GM12891 (cell line): Measurements from ENCODE around the gene TPGS1.

ENCODE experiments used
- POLR2A ChIP-seq: IDR thresholded peaks from 2 replicates; pipeline ENCODE4 v1.6.1; 2011; ENCODE audit warnings: low read depth, low read length, control low read depth
- POLR2AphosphoS5 ChIP-seq: IDR thresholded peaks from 2 replicates; pipeline ENCODE4 v1.6.1; 2011; ENCODE audit warnings: low read depth, low read length, control low read depth
- POU2F2 ChIP-seq: IDR thresholded peaks from 2 replicates; pipeline ENCODE4 v1.6.1; 2011; ENCODE audit warnings: low read depth, mild to moderate bottlenecking, control low read depth, low read length, moderate library complexity

DNA sequence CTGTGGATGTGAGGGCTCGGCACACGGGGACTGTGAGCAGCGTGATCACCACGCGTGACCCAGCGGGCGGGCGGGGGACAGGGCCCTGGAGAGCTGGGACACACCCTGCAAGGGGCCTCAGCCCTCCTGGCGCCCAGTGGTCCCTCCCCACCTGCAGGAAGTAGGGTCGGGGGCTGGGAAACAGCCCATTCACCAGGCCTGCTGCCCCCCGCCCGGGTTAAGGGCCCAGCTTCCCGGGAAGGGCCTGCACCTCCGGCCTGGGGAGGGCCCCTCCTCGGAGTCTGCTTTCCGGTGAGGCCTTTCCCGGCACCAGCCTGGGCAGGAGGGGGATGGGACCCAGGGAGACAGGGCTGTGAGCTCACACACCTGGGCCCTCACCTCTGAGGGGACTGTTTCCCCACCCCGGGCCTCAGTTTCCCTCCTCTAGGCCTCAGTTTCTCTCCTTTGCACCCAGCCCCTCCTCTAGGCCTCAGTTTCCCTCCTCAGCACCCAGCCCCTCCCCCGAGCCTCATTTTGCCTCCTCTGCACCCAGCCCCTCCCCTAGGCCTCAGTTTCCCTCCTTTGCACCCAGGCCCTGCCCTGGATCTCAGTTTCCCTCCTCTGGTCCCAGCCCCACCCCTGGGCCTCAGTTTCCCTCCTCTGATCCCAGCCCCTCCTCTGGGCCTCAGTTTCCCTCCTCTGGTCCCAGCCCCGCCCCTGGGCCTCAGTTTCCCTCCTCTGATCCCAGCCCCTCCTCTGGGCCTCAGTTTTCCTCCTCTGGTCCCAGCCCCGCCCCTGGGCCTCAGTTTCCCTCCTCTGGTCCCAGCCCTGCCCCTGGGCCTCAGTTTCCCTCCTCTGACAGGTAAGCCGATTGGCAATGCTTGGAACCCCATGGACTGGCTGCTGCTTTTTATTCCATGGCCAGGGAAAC, 12.9 kb upstream of the TPGS1 start:
- TF ChIP-seq POLR2A = no peak
- TF ChIP-seq POLR2AphosphoS5 = no peak
- TF ChIP-seq POU2F2 = no peak
